GM19238 (cell line): ENCODE results near the gene ACP4.

ENCODE experiments used
- DNase-seq: peaks from one replicate; pipeline ENCODE4 v3.0.0; 2011; ENCODE audit warnings: low spot score; ENCODE audit not compliant: insufficient read length

The ACP4 gene

DNA sequence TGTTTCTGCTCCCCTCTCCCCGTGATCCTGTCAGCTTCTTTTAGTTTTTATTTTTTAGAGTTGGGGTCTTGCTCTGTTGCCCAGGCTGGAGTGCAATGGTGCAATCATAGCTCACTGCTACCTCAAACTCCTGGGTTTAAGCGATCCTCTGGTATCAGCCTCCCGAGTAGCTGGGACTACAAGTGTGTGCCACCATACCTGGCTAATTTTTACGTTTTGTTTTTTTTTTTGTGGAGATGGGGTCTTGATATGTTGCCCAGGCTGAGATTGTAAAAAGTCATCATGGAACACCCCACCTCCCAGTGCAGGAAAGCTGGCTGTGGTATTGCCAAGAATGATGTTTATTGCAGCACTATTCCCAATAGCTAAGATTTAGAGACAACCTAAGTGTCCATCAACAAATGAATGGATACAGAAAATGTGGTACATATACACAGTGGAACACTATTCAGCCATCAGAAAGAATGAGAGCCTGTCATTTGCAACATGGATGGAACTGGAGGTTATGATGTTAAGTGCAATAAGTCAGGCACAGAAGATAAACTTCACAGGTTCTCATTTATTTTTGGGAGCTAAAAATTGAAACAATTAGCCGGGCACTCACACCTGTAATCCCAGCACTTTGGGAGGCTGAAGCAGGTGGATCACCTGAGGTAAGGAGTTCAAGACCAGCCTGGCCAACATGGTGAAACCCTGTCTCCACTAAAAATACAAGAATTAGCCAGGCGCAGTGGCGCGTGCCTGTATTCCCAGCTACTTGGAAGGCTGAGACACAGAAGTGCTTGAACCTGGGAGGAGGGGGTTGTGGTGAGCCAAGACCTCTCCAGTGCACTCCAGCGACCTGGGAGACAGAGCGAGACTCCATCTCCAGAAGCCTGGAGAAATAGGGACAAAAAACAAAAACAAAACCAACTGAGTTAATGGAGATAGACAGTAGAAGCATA lies 49.8 kb downstream of the ACP4 start:
- no peak for DNase-seq

DNA sequence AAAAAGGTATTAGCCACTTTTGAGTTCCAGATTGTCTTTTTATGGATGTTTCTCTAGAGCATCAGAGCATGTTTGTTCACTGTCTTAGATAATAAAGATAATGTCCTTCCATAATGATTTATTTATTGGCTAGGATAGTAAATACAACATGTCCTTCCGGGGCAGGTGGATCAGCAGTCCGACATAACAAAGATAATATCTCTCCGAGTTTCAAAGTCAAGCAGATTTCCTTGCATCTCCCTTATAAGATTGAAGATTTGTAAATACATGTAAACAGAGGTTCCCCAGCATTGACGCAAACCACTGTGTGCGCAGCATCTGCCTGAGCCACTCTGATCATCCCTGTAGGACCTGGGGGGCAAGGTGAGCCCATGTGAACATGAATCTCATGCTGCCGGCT lies 51.9 kb downstream of the ACP4 start:
- DNase-seq, result no peak

- DNase-seq, result no peak
These were observed 53.0 kb downstream of the ACP4 start for GRCh38 chr19:50843205-50843604.

- DNase-seq, result no peak
These were observed 53.5 kb downstream of the ACP4 start for GRCh38 chr19:50843701-50844221.

- no peak for DNase-seq
These were observed 54.2 kb downstream of the ACP4 start for GRCh38 chr19:50844296-50844935.
